ENCODE measurements around the gene CREB3L1.

The CREB3L1 gene

DNA sequence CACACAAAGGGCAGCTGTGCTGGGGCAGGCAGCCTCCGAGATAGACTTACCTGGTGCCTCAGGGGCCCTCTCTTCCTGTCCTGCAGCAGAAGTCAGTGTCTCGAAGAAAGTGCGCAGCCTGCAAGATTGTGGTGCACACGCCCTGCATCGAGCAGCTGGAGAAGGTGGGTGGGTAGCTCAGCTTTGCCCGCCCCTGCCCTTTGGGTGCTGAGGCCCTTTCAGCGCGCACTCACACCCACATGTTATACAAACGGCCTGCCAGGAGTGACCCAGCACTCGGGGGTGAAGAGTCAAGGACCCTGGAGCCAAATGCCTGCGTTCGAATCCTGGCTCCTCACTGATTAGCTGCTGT lies 90.4 kb downstream of the CREB3L1 start:
- DNase-seq: no peak

GRCh38 chr11:46369458-46370152 lies 92.1 kb downstream of the CREB3L1 start:
- no peak for DNase-seq

GRCh38 chr11:46370253-46370652 lies 92.8 kb downstream of the CREB3L1 start:
- no peak for DNase-seq
